MM.1S (cell line): ENCODE results near the gene ZNF236.

Experiments used
- DNase-seq: peaks from one replicate; pipeline ENCODE4 v3.0.0-alpha.2; 2015
- H2AFZ ChIP-seq: fragments of 300-600 bp; sonication (generic); 2 replicates; pipeline ENCODE4 v1.6.0; 2016; ENCODE audit warnings: antibody characterized with exemption, low read length
- H3F3A ChIP-seq: fragments of 300-600 bp; sonication (generic); 2 replicates; pipeline ENCODE4 v1.6.1; 2016; ENCODE audit warnings: mild to moderate bottlenecking, antibody characterized with exemption, low read length, moderate library complexity, mixed read lengths; ENCODE audit not compliant: insufficient read depth
- H3K27ac ChIP-seq: fragments of 300-600 bp; sonication (generic); 2 replicates; pipeline ENCODE4 v1.5.1; 2016; ENCODE audit warnings: mild to moderate bottlenecking, low read length
- H3K27me3 ChIP-seq: fragments of 300-600 bp; sonication (generic); replicated peaks from 2 replicates; pipeline ENCODE4 v1.6.0; 2016; ENCODE audit warnings: low read length; ENCODE audit not compliant: insufficient read depth
- H3K36me3 ChIP-seq: fragments of 300-600 bp; sonication (generic); replicated peaks from 2 replicates; pipeline ENCODE4 v1.6.1; 2016; ENCODE audit warnings: mild to moderate bottlenecking, low read length, mixed read lengths; ENCODE audit not compliant: insufficient read depth
- H3K4me1 ChIP-seq: fragments of 300-600 bp; sonication (generic); 2 replicates; pipeline ENCODE4 v1.6.1; 2016; ENCODE audit warnings: low read length, mixed read lengths
- H3K4me2 ChIP-seq: fragments of 300-600 bp; sonication (generic); 2 replicates; pipeline ENCODE4 v1.6.0; 2016; ENCODE audit warnings: low read depth, low read length
- H3K4me3 ChIP-seq: fragments of 300-600 bp; sonication (generic); 2 replicates; pipeline ENCODE4 v1.5.1; 2016; ENCODE audit warnings: low read length, mixed read lengths
- H3K79me2 ChIP-seq: fragments of 300-600 bp; sonication (generic); 2 replicates; pipeline ENCODE4 v1.6.1; 2016; ENCODE audit warnings: mixed run types, low read length, mixed read lengths
- H3K9ac ChIP-seq: fragments of 300-600 bp; sonication (generic); 2 replicates; pipeline ENCODE4 v1.6.1; 2016; ENCODE audit warnings: low read length, mixed read lengths
- H3K9me2 ChIP-seq: fragments of 300-600 bp; sonication (generic); replicated peaks from 2 replicates; pipeline ENCODE4 v1.6.1; 2016; ENCODE audit warnings: mild to moderate bottlenecking, low read length, mixed read lengths; ENCODE audit not compliant: insufficient read depth
- H3K9me3 ChIP-seq: fragments of 300-600 bp; sonication (generic); replicated peaks from 2 replicates; pipeline ENCODE4 v1.6.1; 2016; ENCODE audit warnings: mild to moderate bottlenecking, low read length, mixed read lengths; ENCODE audit not compliant: insufficient read depth
- H4K20me1 ChIP-seq: fragments of 300-600 bp; sonication (generic); 2 replicates; pipeline ENCODE4 v1.6.1; 2016; ENCODE audit warnings: mild to moderate bottlenecking, low read length, moderate library complexity, mixed read lengths; ENCODE audit not compliant: insufficient read depth
- CTCF ChIP-seq: fragments of 300-600 bp; sonication (generic); IDR thresholded peaks from 2 replicates; pipeline ENCODE4 v1.5.1; 2016; ENCODE audit warnings: antibody characterized with exemption, low read length, mixed read lengths
- EZH2 ChIP-seq: fragments of 300-600 bp; sonication (generic); optimal IDR thresholded peaks from 2 replicates; pipeline ENCODE3; 2017; ENCODE audit warnings: low read depth, mild to moderate bottlenecking, antibody characterized with exemption, low read length, mixed read lengths
- EZH2phosphoT487 ChIP-seq: fragments of 300-600 bp; sonication (generic); IDR thresholded peaks from 2 replicates; pipeline ENCODE4 v1.6.1; 2018; ENCODE audit warnings: antibody characterized with exemption, low read length

The ZNF236 gene

GRCh38 chr18:76914314-76914713, 92.0 kb downstream of the ZNF236 start:
- H3F3A ChIP-seq: no peaks in the 10 kb centered on the region
- no peaks in the 10 kb centered on the region for H3K27me3 ChIP-seq
- no peak overlapping the region for H3K4me2 ChIP-seq
- no peak overlapping the region for H3K27ac ChIP-seq
- no peaks in the 10 kb centered on the region for H4K20me1 ChIP-seq
- DNase-seq: no peak
- no peaks in the 10 kb centered on the region; the same call in 1 of the 2 replicates for H3K36me3 ChIP-seq
- no peaks in the 10 kb centered on the region for H3K4me1 ChIP-seq
- H3K79me2 ChIP-seq: no peaks in the 10 kb centered on the region
- no peaks in the 10 kb centered on the region for H3K9me2 ChIP-seq
- no peak overlapping the region for H3K9ac ChIP-seq
- H3K9me3 ChIP-seq: no peaks in the 10 kb centered on the region
- no peak overlapping the region for H3K4me3 ChIP-seq
- TF ChIP-seq CTCF: no peak
- no peak for TF ChIP-seq EZH2
- no peak for TF ChIP-seq EZH2phosphoT487
- no peak overlapping the region for H2AFZ ChIP-seq

GRCh38 chr18:76914796-76915195, 92.4 kb downstream of the ZNF236 start:
- Histone ChIP-seq H4K20me1 (no peaks in the 10 kb centered on the region), H3K79me2 (no peaks in the 10 kb centered on the region), H3K36me3 (no peaks in the 10 kb centered on the region; the same call in 1 of the 2 replicates), H3K4me2 (no peak overlapping the region), H3F3A (no peaks in the 10 kb centered on the region), H3K9me3 (no peaks in the 10 kb centered on the region), H3K9me2 (no peaks in the 10 kb centered on the region), H3K27ac (no peak overlapping the region), H2AFZ (no peak overlapping the region), H3K4me3 (no peak overlapping the region), H3K9ac (no peak overlapping the region), H3K27me3 (no peaks in the 10 kb centered on the region), H3K4me1 (no peaks in the 10 kb centered on the region)
- no peak for DNase-seq
- TF ChIP-seq CTCF (no peak), EZH2 (no peak), EZH2phosphoT487 (no peak)

- Histone ChIP-seq H3K4me1 (0 out of 2 replicates have a peak, but pooled peaks cover under 1% of the 10 kb centered on the region), H3K9ac (no peak overlapping the region), H3K36me3 (no peaks in the 10 kb centered on the region; the same call in 1 of the 2 replicates), H3K4me2 (no peak overlapping the region), H4K20me1 (no peaks in the 10 kb centered on the region), H3K9me2 (no peaks in the 10 kb centered on the region), H3K79me2 (no peaks in the 10 kb centered on the region), H2AFZ (no peak overlapping the region), H3K4me3 (no peak overlapping the region), H3K27me3 (no peaks in the 10 kb centered on the region), H3F3A (no peaks in the 10 kb centered on the region), H3K27ac (no peak overlapping the region), H3K9me3 (no peaks in the 10 kb centered on the region)
- no peak for DNase-seq
- TF ChIP-seq EZH2: no peak
- TF ChIP-seq EZH2phosphoT487: no peak
Observed at GRCh38 chr18:76915456-76915855, 93.1 kb downstream of the ZNF236 start.

- Histone ChIP-seq H2AFZ (no peak overlapping the region), H3K36me3 (no peaks in the 10 kb centered on the region; the same call in 1 of the 2 replicates), H3K9me3 (no peaks in the 10 kb centered on the region), H3K27me3 (no peaks in the 10 kb centered on the region), H3K4me1 (0 out of 2 replicates have a peak, but pooled peaks cover 8% of the 10 kb centered on the region), H3K9ac (no peak overlapping the region), H3K9me2 (no peaks in the 10 kb centered on the region), H3F3A (no peaks in the 10 kb centered on the region), H3K27ac (no peak overlapping the region; the same call in 1 of the 2 replicates), H3K4me3 (no peak overlapping the region), H3K79me2 (no peaks in the 10 kb centered on the region), H4K20me1 (no peaks in the 10 kb centered on the region), H3K4me2 (no peak overlapping the region)
- TF ChIP-seq CTCF: no peak
- peak; percentile 26 for DNase-seq
Observed at GRCh38 chr18:76920974-76921373, 98.6 kb downstream of the ZNF236 start.
